ENCODE data around the gene SORD.
"Not testable (repeated sequence)": the region's sequence is repeated elsewhere in the genome, so short reads cannot be mapped to it uniquely, and the experiment has no call there.

Gene SORD

GRCh38 chr15:45100884-45101625 lies 78.1 kb downstream of the SORD start:
- H3K36me3 ChIP-seq (ENCODE audit: control insufficient read depth in 2 of 2, insufficient read depth in 2 of 2, low read length in 2 of 2) = no peaks in the 10 kb centered on the region
- no peak overlapping the region for H3K27ac ChIP-seq (ENCODE audit: low read length)
- no peaks in the 10 kb centered on the region for H3K4me1 ChIP-seq (ENCODE audit: control insufficient read depth, insufficient read depth, low read length)
- peaks cover 0 to 4% of the 10 kb centered on the region in 2 donors for H3K27me3 ChIP-seq (ENCODE audit: control insufficient read depth in 1 of 2, insufficient read depth in 2 of 2, low read length in 2 of 2)
- H3K9ac ChIP-seq (ENCODE audit: low read length in 2 of 2) = no peak overlapping the region
- no peaks in the 10 kb centered on the region for H3K9me3 ChIP-seq (ENCODE audit: control insufficient read depth in 2 of 2, low read length in 2 of 2)
- no peak overlapping the region for H3K4me3 ChIP-seq (ENCODE audit: low read length in 2 of 2)

- Histone ChIP-seq H3K36me3 (ENCODE audit: control insufficient read depth in 2 of 2, insufficient read depth in 2 of 2, low read length in 2 of 2) (no peaks in the 10 kb centered on the region), H3K9me3 (ENCODE audit: control insufficient read depth in 2 of 2, low read length in 2 of 2) (no peaks in the 10 kb centered on the region), H3K4me1 (ENCODE audit: control insufficient read depth, insufficient read depth, low read length) (no peaks in the 10 kb centered on the region), H3K27ac (ENCODE audit: low read length) (no peak overlapping the region), H3K9ac (ENCODE audit: low read length in 2 of 2) (no peak overlapping the region), H3K27me3 (ENCODE audit: control insufficient read depth in 1 of 2, insufficient read depth in 2 of 2, low read length in 2 of 2) (peaks cover 0 to 4% of the 10 kb centered on the region in 2 donors), H3K4me3 (ENCODE audit: low read length in 2 of 2) (no peak overlapping the region)
Measured at GRCh38 chr15:45101749-45102148, 78.8 kb downstream of the SORD start.

GRCh38 chr15:45102226-45102625 lies 79.2 kb downstream of the SORD start:
- no peaks in the 10 kb centered on the region for H3K4me1 ChIP-seq (ENCODE audit: control insufficient read depth, insufficient read depth, low read length)
- no peak overlapping the region for H3K4me3 ChIP-seq (ENCODE audit: low read length in 2 of 2)
- H3K27ac ChIP-seq (ENCODE audit: low read length) = no peak overlapping the region
- H3K9ac ChIP-seq (ENCODE audit: low read length in 2 of 2) = no peak overlapping the region
- H3K27me3 ChIP-seq (ENCODE audit: control insufficient read depth in 1 of 2, insufficient read depth in 2 of 2, low read length in 2 of 2) = peaks cover 0 to 4% of the 10 kb centered on the region in 2 donors
- H3K9me3 ChIP-seq (ENCODE audit: control insufficient read depth in 2 of 2, low read length in 2 of 2) = no peaks in the 10 kb centered on the region
- no peaks in the 10 kb centered on the region for H3K36me3 ChIP-seq (ENCODE audit: control insufficient read depth in 2 of 2, insufficient read depth in 2 of 2, low read length in 2 of 2)

GRCh38 chr15:45104170-45104569 lies 81.2 kb downstream of the SORD start:
- not testable (repeated sequence) for H3K36me3 ChIP-seq (ENCODE audit: control insufficient read depth in 2 of 2, insufficient read depth in 2 of 2, low read length in 2 of 2); H3K9ac ChIP-seq (ENCODE audit: low read length in 2 of 2); H3K27ac ChIP-seq (ENCODE audit: low read length); H3K9me3 ChIP-seq (ENCODE audit: control insufficient read depth in 2 of 2, low read length in 2 of 2); H3K4me1 ChIP-seq (ENCODE audit: control insufficient read depth, insufficient read depth, low read length); H3K4me3 ChIP-seq (ENCODE audit: low read length in 2 of 2)
- peaks cover under 1 to 13% of the 10 kb centered on the region in 2 donors for H3K27me3 ChIP-seq (ENCODE audit: control insufficient read depth in 1 of 2, insufficient read depth in 2 of 2, low read length in 2 of 2)

GRCh38 chr15:45105586-45105985 lies 82.6 kb downstream of the SORD start:
- Histone ChIP-seq H3K4me3 (ENCODE audit: low read length in 2 of 2) (no peak overlapping the region), H3K9ac (ENCODE audit: low read length in 2 of 2) (no peak overlapping the region), H3K9me3 (ENCODE audit: control insufficient read depth in 2 of 2, low read length in 2 of 2) (no peaks in the 10 kb centered on the region), H3K27me3 (ENCODE audit: control insufficient read depth in 1 of 2, insufficient read depth in 2 of 2, low read length in 2 of 2) (peaks cover 12 to 27% of the 10 kb centered on the region in 2 donors), H3K27ac (ENCODE audit: low read length) (no peak overlapping the region), H3K4me1 (ENCODE audit: control insufficient read depth, insufficient read depth, low read length) (no peaks in the 10 kb centered on the region), H3K36me3 (ENCODE audit: control insufficient read depth in 2 of 2, insufficient read depth in 2 of 2, low read length in 2 of 2) (no peaks in the 10 kb centered on the region)

- no peaks in the 10 kb centered on the region for H3K9me3 ChIP-seq (ENCODE audit: control insufficient read depth in 2 of 2, low read length in 2 of 2)
- H3K4me3 ChIP-seq (ENCODE audit: low read length in 2 of 2) = no peak overlapping the region
- no peaks in the 10 kb centered on the region for H3K36me3 ChIP-seq (ENCODE audit: control insufficient read depth in 2 of 2, insufficient read depth in 2 of 2, low read length in 2 of 2)
- H3K9ac ChIP-seq (ENCODE audit: low read length in 2 of 2) = no peak overlapping the region
- H3K4me1 ChIP-seq (ENCODE audit: control insufficient read depth, insufficient read depth, low read length) = no peaks in the 10 kb centered on the region
- H3K27me3 ChIP-seq (ENCODE audit: control insufficient read depth in 1 of 2, insufficient read depth in 2 of 2, low read length in 2 of 2) = peaks cover 12 to 28% of the 10 kb centered on the region in 2 donors
- no peak overlapping the region for H3K27ac ChIP-seq (ENCODE audit: low read length)
Measured at GRCh38 chr15:45106002-45106790, 83.2 kb downstream of the SORD start.

- Histone ChIP-seq H3K36me3 (ENCODE audit: control insufficient read depth in 2 of 2, insufficient read depth in 2 of 2, low read length in 2 of 2) (no peaks in the 10 kb centered on the region), H3K9ac (ENCODE audit: low read length in 2 of 2) (no peak overlapping the region), H3K4me3 (ENCODE audit: low read length in 2 of 2) (no peak overlapping the region), H3K27me3 (ENCODE audit: control insufficient read depth in 1 of 2, insufficient read depth in 2 of 2, low read length in 2 of 2) (peaks cover 31 to 37% of the 10 kb centered on the region in 2 donors), H3K4me1 (ENCODE audit: control insufficient read depth, insufficient read depth, low read length) (peaks cover 5% of the 10 kb centered on the region), H3K9me3 (ENCODE audit: control insufficient read depth in 2 of 2, low read length in 2 of 2) (no peaks in the 10 kb centered on the region), H3K27ac (ENCODE audit: low read length) (no peak overlapping the region)
Measured at GRCh38 chr15:45107941-45108630, 85.1 kb downstream of the SORD start.

- no peak overlapping the region for H3K4me3 ChIP-seq (ENCODE audit: low read length in 2 of 2)
- no peaks in the 10 kb centered on the region for H3K36me3 ChIP-seq (ENCODE audit: control insufficient read depth in 2 of 2, insufficient read depth in 2 of 2, low read length in 2 of 2)
- no peaks in the 10 kb centered on the region for H3K9me3 ChIP-seq (ENCODE audit: control insufficient read depth in 2 of 2, low read length in 2 of 2)
- no peak overlapping the region for H3K27ac ChIP-seq (ENCODE audit: low read length)
- H3K4me1 ChIP-seq (ENCODE audit: control insufficient read depth, insufficient read depth, low read length) = peaks cover 7% of the 10 kb centered on the region
- H3K9ac ChIP-seq (ENCODE audit: low read length in 2 of 2) = no peak overlapping the region
- peaks cover 52 to 59% of the 10 kb centered on the region in 2 donors for H3K27me3 ChIP-seq (ENCODE audit: control insufficient read depth in 1 of 2, insufficient read depth in 2 of 2, low read length in 2 of 2)
Measured at GRCh38 chr15:45110256-45110820, 87.3 kb downstream of the SORD start.

- no peaks in the 10 kb centered on the region for H3K9me3 ChIP-seq (ENCODE audit: control insufficient read depth in 2 of 2, low read length in 2 of 2)
- H3K9ac ChIP-seq (ENCODE audit: low read length in 2 of 2) = no peak overlapping the region
- H3K27me3 ChIP-seq (ENCODE audit: control insufficient read depth in 1 of 2, insufficient read depth in 2 of 2, low read length in 2 of 2) = peaks cover 63 to 72% of the 10 kb centered on the region in 2 donors
- H3K36me3 ChIP-seq (ENCODE audit: control insufficient read depth in 2 of 2, insufficient read depth in 2 of 2, low read length in 2 of 2) = no peaks in the 10 kb centered on the region
- H3K4me1 ChIP-seq (ENCODE audit: control insufficient read depth, insufficient read depth, low read length) = peaks cover 12% of the 10 kb centered on the region
- no peak overlapping the region for H3K4me3 ChIP-seq (ENCODE audit: low read length in 2 of 2)
- no peak overlapping the region for H3K27ac ChIP-seq (ENCODE audit: low read length)
Measured at GRCh38 chr15:45111390-45112142, 88.6 kb downstream of the SORD start.

GRCh38 chr15:45112143-45112590 lies 89.2 kb downstream of the SORD start:
- no peaks in the 10 kb centered on the region for H3K36me3 ChIP-seq (ENCODE audit: control insufficient read depth in 2 of 2, insufficient read depth in 2 of 2, low read length in 2 of 2)
- no peak overlapping the region for H3K9ac ChIP-seq (ENCODE audit: low read length in 2 of 2)
- H3K27me3 ChIP-seq (ENCODE audit: control insufficient read depth in 1 of 2, insufficient read depth in 2 of 2, low read length in 2 of 2) = peaks cover 69 to 78% of the 10 kb centered on the region in 2 donors
- H3K9me3 ChIP-seq (ENCODE audit: control insufficient read depth in 2 of 2, low read length in 2 of 2) = no peaks in the 10 kb centered on the region
- H3K4me1 ChIP-seq (ENCODE audit: control insufficient read depth, insufficient read depth, low read length) = peaks cover 18% of the 10 kb centered on the region
- peak overlapping the region in 1 of 2 donors; percentile 29 for H3K4me3 ChIP-seq (ENCODE audit: low read length in 2 of 2)
- no peak overlapping the region for H3K27ac ChIP-seq (ENCODE audit: low read length)

Data from stomach smooth muscle (tissue), 2 donors.